ENCODE results near the gene GMPR. TPM values are rescaled to one million over a fixed set of nuclear protein-coding genes. Genes with fewer than 3 reads are reported as not detected.

GMPR gene
- total RNA-seq, 4 donors from 2014 or later, result 0.53 to 6.3 (median 1.6) TPM

DNA sequence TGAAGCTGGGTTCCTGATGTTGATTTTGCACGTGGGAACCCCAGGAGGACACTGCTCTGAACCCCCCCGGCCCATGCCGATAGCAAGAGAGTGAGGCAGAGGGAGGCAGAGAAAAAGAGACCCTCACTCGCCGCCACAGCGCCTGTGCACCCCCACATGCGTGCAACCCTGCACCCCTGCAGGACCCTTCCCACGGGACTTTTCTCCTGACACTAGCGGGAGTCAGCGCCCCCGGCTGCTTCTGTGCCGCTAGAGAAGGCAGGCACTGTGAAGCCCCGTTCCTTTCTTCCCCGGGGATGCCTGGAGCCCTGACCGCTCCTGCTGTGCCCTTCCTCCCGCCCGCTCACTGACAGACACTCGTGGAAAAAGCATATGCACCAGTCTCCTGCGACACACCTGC, 67.4 kb downstream of the GMPR start:
- Histone ChIP-seq H3K4me1 (no peaks in the 10 kb centered on the region), H3K9me3 (no peaks in the 10 kb centered on the region), H3K4me3 (no peak overlapping the region), H3K36me3 (peaks cover 0 to 65% (median 5%) of the 10 kb centered on the region in 3 donors), H3K27me3 (no peaks in the 10 kb centered on the region), H3K27ac (no peak overlapping the region)
- intact Hi-C loops (cut with DNase I), result no loop called here
- WGBS, 2 donors, result 79 to 81% methylated on average over 19 of the region's 19 CpGs
- no peak for TF ChIP-seq POLR2A (IDR thresholded peaks at IDR 0.05)
- no peak for TF ChIP-seq CTCF (IDR thresholded peaks at IDR 0.05)
- DNase-seq, result no peak

DNA sequence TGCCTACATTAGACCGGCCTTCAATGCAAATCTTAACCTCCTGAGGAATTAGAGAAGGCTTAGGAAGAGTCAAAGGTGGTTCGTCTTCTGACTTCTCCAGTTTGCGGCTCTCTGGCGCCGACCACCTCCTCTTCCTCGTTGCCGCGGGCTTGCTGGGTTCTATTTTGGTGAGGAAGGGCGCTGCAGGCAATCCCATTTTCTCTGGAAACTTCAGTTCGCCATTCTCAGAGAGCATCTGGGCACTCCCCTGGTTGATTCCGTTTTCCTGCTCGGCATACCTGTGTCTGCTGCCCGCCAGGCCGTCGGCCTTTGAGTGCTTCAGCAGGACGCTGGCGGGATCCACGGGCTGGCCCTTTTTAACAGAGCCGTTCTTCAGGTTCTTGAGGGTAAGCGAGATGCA, 67.9 kb downstream of the GMPR start:
- Histone ChIP-seq H3K27ac (no peak overlapping the region), H3K9me3 (no peaks in the 10 kb centered on the region), H3K4me3 (no peak overlapping the region), H3K36me3 (peaks cover 0 to 61% (median 5%) of the 10 kb centered on the region in 3 donors), H3K4me1 (no peaks in the 10 kb centered on the region), H3K27me3 (no peaks in the 10 kb centered on the region)
- DNase-seq, result no peak
- no peak for TF ChIP-seq CTCF (IDR thresholded peaks at IDR 0.05)
- no peak for TF ChIP-seq POLR2A (IDR thresholded peaks at IDR 0.05)
- 84 to 88% methylated on average over 13 of the region's 20 CpGs for WGBS, 2 donors
- intact Hi-C loops (cut with DNase I), result no loop called here

- WGBS, 2 donors, result 88 to 96% methylated on average over 6 of the region's 6 CpGs
- no peaks in the 10 kb centered on the region for H3K27me3 ChIP-seq
- no peak overlapping the region for H3K4me3 ChIP-seq
- H3K36me3 ChIP-seq, result peaks cover 0 to 28% (median 0%) of the 10 kb centered on the region in 3 donors
- no peak overlapping the region for H3K27ac ChIP-seq
- TF ChIP-seq POLR2A (IDR thresholded peaks at IDR 0.05), result no peak
- no peak for TF ChIP-seq CTCF (IDR thresholded peaks at IDR 0.05)
- no peak for DNase-seq
- intact Hi-C loops (cut with DNase I), result no loop called here
- no peaks in the 10 kb centered on the region for H3K9me3 ChIP-seq
- peaks cover 0 to under 1% (median 0%) of the 10 kb centered on the region in 3 donors for H3K4me1 ChIP-seq
These were observed 73.4 kb downstream of the GMPR start for GRCh38 chr6:16311763-16312162.

DNA sequence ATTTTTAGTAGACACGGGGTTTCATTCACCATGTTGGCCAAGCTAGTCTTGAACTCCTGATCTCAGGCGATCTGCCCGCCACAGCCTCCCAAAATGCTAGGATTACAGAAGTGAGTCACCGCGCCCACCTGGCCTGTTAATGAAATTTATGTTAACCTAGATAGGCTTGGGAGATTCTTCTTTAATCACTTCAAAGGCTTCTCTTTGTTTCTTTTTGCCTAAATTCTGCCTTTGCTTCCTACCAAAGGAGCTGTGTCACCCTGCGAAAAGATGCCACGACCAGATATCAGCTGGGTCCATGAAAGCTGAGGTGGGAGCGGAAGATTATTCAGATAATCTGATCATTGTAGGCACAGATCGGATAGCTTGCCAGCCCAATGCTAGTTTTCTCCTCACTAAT, 75.3 kb downstream of the GMPR start:
- peaks cover 0 to 14% (median 0%) of the 10 kb centered on the region in 3 donors for H3K36me3 ChIP-seq
- no peaks in the 10 kb centered on the region for H3K9me3 ChIP-seq
- no peak for DNase-seq
- TF ChIP-seq CTCF (IDR thresholded peaks at IDR 0.05) (no peak), POLR2A (IDR thresholded peaks at IDR 0.05) (no peak)
- 88 to 93% methylated on average over 9 of the region's 9 CpGs for WGBS, 2 donors
- no peak overlapping the region for H3K4me3 ChIP-seq
- intact Hi-C loops (cut with DNase I), result no loop called here
- H3K27ac ChIP-seq, result no peak overlapping the region
- H3K4me1 ChIP-seq, result peaks cover 0 to 20% (median 9%) of the 10 kb centered on the region in 3 donors
- no peaks in the 10 kb centered on the region for H3K27me3 ChIP-seq

GRCh38 chr6:16314296-16314695, 75.9 kb downstream of the GMPR start:
- H3K4me3 ChIP-seq, result no peak overlapping the region
- intact Hi-C loops (cut with DNase I), result no loop called here
- no peaks in the 10 kb centered on the region for H3K9me3 ChIP-seq
- peaks cover 0 to 26% (median 15%) of the 10 kb centered on the region in 3 donors for H3K4me1 ChIP-seq
- TF ChIP-seq CTCF (IDR thresholded peaks at IDR 0.05) (no peak), POLR2A (IDR thresholded peaks at IDR 0.05) (no peak)
- no peaks in the 10 kb centered on the region for H3K27me3 ChIP-seq
- WGBS, 2 donors, result 82 to 85% methylated on average over 3 to 4 of the region's 4 CpGs
- DNase-seq, result no peak
- H3K27ac ChIP-seq, result no peak overlapping the region
- peaks cover 0 to 14% (median 0%) of the 10 kb centered on the region in 3 donors for H3K36me3 ChIP-seq

All from esophagus squamous epithelium (tissue), 5 donors.